NCI-H2107 treated with DMSO at 0.1 percent for 48 hours (cell line): ENCODE results near the gene CCP110.
A peak's percentile ranks its signal among the peaks of the same experiment; 100 is the strongest.

Source experiments
- DNase-seq: peaks from one replicate; lab custom pipeline; 2025; ENCODE audit not compliant: unreplicated experiment; lab: John Stamatoyannopoulos, UW

CCP110 gene, protein sequence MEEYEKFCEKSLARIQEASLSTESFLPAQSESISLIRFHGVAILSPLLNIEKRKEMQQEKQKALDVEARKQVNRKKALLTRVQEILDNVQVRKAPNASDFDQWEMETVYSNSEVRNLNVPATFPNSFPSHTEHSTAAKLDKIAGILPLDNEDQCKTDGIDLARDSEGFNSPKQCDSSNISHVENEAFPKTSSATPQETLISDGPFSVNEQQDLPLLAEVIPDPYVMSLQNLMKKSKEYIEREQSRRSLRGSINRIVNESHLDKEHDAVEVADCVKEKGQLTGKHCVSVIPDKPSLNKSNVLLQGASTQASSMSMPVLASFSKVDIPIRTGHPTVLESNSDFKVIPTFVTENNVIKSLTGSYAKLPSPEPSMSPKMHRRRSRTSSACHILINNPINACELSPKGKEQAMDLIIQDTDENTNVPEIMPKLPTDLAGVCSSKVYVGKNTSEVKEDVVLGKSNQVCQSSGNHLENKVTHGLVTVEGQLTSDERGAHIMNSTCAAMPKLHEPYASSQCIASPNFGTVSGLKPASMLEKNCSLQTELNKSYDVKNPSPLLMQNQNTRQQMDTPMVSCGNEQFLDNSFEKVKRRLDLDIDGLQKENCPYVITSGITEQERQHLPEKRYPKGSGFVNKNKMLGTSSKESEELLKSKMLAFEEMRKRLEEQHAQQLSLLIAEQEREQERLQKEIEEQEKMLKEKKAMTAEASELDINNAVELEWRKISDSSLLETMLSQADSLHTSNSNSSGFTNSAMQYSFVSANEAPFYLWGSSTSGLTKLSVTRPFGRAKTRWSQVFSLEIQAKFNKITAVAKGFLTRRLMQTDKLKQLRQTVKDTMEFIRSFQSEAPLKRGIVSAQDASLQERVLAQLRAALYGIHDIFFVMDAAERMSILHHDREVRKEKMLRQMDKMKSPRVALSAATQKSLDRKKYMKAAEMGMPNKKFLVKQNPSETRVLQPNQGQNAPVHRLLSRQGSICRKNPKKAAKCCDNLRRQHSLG

GRCh38 chr16:19523559-19524355 is at the start of gene CCP110:
CCP110 (plus strand) TSS chr16:19523942; CDS start chr16:19527882, 3,940 bp downstream.
- DNase-seq = peak; percentile 92

DNA sequence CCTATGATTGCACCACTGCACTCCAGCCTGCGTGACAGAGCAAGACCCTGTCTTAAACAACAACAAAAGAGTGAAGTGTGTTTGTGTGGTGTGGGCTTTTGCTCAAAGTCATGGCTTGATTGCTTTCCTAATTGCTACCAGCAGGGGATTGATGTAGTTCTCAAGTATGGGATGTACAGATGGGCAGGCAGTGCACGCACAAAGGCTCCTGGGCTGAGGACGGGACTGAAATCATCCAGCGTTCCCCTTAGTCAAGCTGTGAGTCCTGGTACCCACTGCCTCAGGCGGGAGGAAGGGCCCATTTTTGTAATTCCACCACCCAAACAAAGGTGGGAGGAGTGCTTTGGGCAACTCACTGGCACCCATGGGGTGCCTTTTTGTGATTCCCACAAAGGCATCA is 49.1 kb upstream of the CCP110 start:
- DNase-seq = no peak

DNA sequence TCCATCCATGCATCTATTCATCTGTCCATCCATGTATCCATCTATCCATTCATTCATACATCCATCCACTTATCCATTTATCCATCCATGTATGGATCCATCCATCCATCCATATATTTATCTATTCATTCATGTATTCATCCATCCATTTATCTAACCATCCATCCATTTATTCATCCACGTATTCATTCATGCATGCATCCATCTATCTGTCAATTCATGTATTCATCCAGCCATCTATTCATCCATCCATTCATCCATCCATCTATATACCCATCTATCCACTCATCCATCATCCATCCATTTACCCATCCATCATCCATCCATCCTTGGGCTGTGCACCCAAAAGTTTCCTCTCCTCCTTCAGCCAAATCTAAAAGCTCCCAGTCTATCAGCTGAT is 45.2 kb upstream of the CCP110 start:
- DNase-seq = no peak

DNA sequence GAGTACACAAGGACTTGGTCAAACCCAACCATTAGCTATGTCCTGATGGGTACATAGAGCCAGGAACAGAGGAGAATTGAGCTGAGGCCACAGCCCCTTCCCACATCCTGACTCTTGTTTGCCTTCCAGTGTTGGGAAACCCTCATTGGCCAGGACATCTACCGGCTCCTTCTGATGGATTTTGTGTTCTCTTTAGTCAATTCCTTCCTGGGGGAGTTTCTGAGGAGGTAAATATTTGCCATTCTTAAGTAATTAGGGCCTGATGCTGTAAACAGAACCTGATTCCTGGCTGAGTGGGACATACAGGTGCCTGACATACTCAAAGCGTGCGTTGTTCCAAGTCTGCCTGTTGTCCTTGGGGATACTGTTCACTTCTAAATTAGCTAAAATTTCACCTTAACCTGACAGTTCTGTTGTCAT is 44.4 kb upstream of the CCP110 start:
- DNase-seq = no peak

DNA sequence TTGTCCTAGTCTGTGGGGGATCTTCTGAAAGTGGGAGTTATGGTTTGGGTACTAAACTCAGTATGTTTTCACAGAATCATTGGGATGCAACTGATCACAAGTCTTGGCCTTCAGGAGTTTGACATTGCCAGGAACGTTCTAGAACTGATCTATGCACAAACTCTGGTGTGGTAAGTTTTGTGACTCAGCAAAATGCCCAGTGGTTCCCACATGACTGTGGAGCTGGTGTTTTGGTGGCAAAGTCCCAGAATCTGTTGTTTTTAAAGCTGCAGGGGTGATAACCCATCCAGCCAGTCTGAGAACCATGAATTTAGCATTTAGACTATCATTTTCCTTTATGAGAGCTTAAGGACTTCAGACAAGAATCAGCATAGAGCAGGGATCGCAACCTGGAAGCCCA is 42.4 kb upstream of the CCP110 start:
- DNase-seq = no peak

DNA sequence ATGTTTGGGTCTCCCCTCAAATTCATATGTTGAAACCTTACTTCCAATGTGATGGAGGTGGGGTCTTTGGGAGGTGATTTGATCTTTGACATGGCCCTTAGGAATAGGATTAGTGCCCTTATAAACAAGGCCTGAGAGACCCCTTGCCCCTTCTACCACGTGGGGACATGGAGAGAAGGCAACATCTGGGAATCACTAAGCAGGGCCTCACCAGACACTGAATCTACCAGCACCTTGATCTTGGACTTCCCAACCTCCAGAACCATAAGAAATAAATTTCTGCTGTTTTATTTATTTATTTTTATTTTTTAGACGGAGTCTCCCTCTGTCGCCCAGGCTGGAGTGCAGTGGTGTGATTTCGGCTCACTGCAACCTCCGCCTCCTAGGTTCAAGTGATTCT is 42.0 kb upstream of the CCP110 start:
- DNase-seq = no peak

- no peak for DNase-seq
Observed at GRCh38 chr16:19482291-19482690, 41.5 kb upstream of the CCP110 start.

DNA sequence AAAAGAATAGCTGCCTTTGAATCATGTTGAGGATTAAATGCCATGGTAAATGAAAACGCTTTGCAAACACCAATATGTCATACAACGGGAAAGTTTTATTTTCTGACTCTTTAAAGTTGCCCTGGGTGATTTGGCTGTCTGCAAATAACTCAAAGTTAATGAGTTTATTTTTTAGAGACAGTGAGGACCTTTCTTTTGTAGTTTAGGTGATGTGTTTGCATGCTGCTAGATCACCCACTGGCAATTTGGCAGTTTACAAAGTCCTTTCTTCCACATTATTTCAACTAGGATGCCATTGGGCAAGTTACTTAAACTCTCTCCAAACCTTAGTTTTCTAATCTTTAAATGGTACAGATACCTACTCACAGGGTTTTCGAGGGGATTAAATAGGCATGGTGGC is 39.6 kb upstream of the CCP110 start:
- no peak for DNase-seq

GRCh38 chr16:19485611-19486010 is 38.1 kb upstream of the CCP110 start:
- DNase-seq = no peak

DNA sequence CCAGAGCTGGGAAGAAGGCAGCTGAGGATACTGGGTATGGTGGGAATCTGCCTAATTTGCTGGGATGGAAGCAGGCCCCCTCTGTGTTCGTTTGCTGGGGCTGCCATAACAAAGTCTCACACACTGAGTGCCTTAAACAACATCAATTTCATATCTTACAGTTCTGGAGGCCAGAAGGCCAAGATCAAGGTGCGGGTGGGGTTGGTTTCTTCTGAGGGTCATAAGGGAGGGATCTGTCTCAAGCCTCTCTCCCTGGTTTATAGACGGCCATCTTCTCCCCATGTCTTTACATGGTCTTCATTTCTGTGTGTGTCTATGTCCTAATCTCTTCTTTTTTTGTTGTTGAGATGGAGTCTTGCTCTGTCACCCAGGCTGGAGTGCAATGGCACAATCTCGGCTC is 37.7 kb upstream of the CCP110 start:
- DNase-seq = no peak

GRCh38 chr16:19486750-19487325 is 36.9 kb upstream of the CCP110 start:
- DNase-seq = no peak

DNA sequence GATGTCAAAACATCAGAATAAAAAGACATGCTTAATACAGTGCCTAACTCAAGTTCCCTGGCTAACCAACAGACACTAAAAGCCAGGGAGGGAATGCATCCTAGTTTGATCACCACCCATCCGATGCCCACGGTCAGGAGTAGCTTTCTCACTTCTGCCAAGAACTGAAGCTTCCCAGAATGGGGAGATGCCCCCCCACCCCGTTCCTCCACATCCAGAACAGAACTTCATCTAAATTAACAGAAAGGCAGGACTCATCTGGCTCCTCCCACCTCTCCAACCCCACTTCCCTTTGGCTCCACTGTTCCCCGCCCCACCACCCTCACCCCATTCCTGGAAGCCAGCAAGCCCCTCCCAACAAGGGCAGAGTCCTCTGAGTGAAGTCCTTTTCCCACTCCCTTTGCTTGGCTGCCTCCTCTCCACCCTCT is 35.5 kb upstream of the CCP110 start:
- DNase-seq = no peak

GRCh38 chr16:19490619-19491018 is 33.1 kb upstream of the CCP110 start:
- no peak for DNase-seq

DNA sequence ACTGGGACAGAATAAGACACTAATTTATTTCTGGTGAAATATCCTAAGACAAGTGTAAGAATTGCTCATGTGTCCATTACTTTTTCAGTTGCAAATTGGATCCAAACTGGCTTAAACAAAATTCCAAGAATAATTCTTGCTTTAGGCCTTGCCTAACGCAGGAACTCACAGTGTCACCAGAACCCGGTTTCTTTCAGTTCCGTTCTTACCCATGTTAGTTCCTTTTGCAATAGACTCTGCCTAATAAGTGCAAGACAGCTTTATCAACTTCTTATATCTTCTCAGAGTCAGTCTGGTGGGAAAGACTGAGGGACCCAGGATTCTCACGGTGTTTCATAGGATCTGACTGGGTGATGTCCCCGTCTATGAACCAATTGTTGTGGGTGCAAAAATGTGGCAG is 26.6 kb upstream of the CCP110 start:
- DNase-seq = no peak

GRCh38 chr16:19499006-19499405 is 24.7 kb upstream of the CCP110 start:
- no peak for DNase-seq

DNA sequence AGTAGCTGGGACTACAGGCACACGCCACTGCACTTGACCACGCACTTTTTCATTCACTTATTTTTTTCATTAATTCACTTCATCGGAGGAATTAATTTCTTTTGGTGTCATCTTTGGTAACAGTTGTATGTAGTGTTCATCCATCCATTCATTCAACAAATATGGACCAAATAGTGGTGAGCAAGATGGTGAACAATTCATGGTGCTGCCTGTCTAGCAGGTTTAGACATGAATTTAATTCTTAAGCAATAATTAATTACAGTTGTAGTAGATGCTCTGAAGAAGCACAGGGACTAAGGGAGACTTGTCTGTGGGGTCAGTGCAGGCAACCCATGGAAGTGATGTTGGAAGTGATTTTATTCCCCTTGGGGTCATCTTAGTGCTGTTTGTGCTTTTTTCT is 24.3 kb upstream of the CCP110 start:
- DNase-seq = no peak

- DNase-seq = no peak
Observed at GRCh38 chr16:19502395-19503131, 21.2 kb upstream of the CCP110 start.

- no peak for DNase-seq
Observed at GRCh38 chr16:19503461-19504075, 20.2 kb upstream of the CCP110 start.

DNA sequence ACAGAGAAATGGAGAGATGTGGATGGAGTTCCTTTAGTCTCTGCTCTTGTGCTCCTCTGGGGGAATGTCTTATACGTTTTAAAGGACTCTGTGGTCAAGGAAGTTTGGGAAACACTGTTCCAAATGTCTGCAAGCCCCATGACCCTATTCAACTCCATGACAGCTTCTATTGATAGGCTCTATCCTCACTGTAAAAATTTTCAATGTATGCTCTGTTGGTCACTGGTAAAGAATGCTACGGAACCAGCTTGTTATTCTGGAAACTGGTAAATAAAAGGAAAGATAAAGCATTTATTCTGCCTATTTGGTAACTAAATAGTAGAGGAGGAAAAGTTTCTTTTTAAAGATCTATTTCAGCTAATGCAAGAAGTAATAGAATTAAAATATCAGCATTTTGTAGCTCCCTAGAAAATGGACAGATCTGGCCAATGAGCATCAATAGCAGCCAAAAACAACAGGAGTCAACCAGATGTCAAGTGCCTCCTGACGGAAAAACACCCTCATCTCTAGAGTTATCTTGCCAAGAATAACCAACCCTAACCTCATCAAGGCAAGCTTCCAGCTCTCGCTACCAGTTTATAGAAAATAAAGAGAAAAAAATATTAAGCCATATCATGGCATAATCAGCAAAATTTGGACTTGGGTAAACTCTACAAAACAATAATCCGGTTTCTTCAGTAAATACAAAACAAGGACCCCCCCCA is 18.0 kb upstream of the CCP110 start:
- no peak for DNase-seq
